Upper lobe of left lung (tissue), 4 donors: Measurements from ENCODE around the gene SCGB3A1.

Experiments used
- EP300 ChIP-seq, 4 donors: sonication (generic); formaldehyde crosslinking; IDR thresholded peaks; one replicate each; pipeline ENCODE4 v1.5.1; 2017; ENCODE audit warnings: antibody characterized with exemption in 4 of 4, control low read depth in 2 of 4
- POLR2A ChIP-seq, 4 donors: fragments of 450-650 bp; IDR thresholded peaks; one replicate each; pipeline ENCODE4 v1.5.1; 2016 to 2017; ENCODE audit warnings: antibody characterized with exemption in 4 of 4, mild to moderate bottlenecking in 2 of 4
- TF ChIP-seq, protein P1 (sequence below), 6 experiments: fragments of 450-650 bp in 4 of 6; fragments of 200-600 bp in 2 of 6; sonication (generic) in 2 of 6; IDR thresholded peaks; one replicate each; pipeline ENCODE4 v1.5.1; 2016 to 2019; ENCODE audit warnings: antibody characterized with exemption in 6 of 6

DNA sequence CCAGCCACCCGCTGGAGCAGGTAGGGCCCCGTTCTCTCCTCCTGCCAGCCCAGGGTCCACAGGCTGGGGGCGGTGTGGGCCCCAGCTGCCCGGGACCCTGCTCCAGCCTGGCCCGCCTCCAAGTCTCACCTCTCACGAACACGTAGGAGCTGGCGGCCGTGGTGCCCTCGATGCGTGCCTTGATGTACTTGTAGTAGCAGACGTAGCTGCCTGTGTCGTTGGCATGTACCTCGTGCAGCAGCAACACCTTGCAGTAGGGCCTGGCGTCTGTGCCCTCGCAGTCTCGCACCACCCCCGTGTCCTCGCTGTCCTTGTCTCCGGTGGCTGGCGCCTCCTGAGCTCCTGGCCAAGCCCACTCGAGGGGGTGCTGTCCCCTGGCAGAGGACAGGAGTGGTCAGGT is 39.1 kb upstream of the SCGB3A1 start:
- TF ChIP-seq, protein P1, sequence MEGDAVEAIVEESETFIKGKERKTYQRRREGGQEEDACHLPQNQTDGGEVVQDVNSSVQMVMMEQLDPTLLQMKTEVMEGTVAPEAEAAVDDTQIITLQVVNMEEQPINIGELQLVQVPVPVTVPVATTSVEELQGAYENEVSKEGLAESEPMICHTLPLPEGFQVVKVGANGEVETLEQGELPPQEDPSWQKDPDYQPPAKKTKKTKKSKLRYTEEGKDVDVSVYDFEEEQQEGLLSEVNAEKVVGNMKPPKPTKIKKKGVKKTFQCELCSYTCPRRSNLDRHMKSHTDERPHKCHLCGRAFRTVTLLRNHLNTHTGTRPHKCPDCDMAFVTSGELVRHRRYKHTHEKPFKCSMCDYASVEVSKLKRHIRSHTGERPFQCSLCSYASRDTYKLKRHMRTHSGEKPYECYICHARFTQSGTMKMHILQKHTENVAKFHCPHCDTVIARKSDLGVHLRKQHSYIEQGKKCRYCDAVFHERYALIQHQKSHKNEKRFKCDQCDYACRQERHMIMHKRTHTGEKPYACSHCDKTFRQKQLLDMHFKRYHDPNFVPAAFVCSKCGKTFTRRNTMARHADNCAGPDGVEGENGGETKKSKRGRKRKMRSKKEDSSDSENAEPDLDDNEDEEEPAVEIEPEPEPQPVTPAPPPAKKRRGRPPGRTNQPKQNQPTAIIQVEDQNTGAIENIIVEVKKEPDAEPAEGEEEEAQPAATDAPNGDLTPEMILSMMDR (IDR thresholded peaks at IDR 0.05) = no peak
- TF ChIP-seq POLR2A (IDR thresholded peaks at IDR 0.05) = no peak
- TF ChIP-seq EP300 (IDR thresholded peaks at IDR 0.05) = no peak
